SW480 (cell line): ENCODE measurements around the gene ARRDC4.
"Not testable (repeated sequence)": the region's sequence is repeated elsewhere in the genome, so short reads cannot be mapped to it uniquely, and the experiment has no call there.

Experiments used
- DNase-seq: peaks from one replicate; pipeline ENCODE4 v3.0.0-alpha.2; 2016; ENCODE audit warnings: low spot score

ARRDC4 gene

GRCh38 chr15:97966246-97966645 lies 5.7 kb downstream of the ARRDC4 start:
- DNase-seq: no peak

- DNase-seq: no peak
These were observed 6.6 kb downstream of the ARRDC4 start for GRCh38 chr15:97966924-97967620.

GRCh38 chr15:97967881-97968280 lies 7.4 kb downstream of the ARRDC4 start:
- no peak for DNase-seq

- DNase-seq: no peak
These were observed 7.9 kb downstream of the ARRDC4 start for GRCh38 chr15:97968380-97968779.

- no peak for DNase-seq
These were observed 11.9 kb downstream of the ARRDC4 start for GRCh38 chr15:97972366-97972765.

GRCh38 chr15:97976129-97976528 lies 15.6 kb downstream of the ARRDC4 start:
- DNase-seq: no peak

- no peak for DNase-seq
These were observed 16.4 kb downstream of the ARRDC4 start for GRCh38 chr15:97976766-97977503.

GRCh38 chr15:97977734-97978133 lies 17.2 kb downstream of the ARRDC4 start:
- peak; percentile 46 for DNase-seq

GRCh38 chr15:97978401-97979139 lies 18.1 kb downstream of the ARRDC4 start:
- no peak for DNase-seq

- no peak for DNase-seq
These were observed 18.6 kb downstream of the ARRDC4 start for GRCh38 chr15:97979140-97979520.

- DNase-seq: no peak
These were observed 20.6 kb downstream of the ARRDC4 start for GRCh38 chr15:97981058-97981457.

GRCh38 chr15:97981758-97982157 lies 21.3 kb downstream of the ARRDC4 start:
- DNase-seq: no peak

- no peak for DNase-seq
These were observed 23.7 kb downstream of the ARRDC4 start for GRCh38 chr15:97984157-97984556.

GRCh38 chr15:97985979-97986378 lies 25.5 kb downstream of the ARRDC4 start:
- not testable (repeated sequence) for DNase-seq

- no peak for DNase-seq
These were observed 26.3 kb downstream of the ARRDC4 start for GRCh38 chr15:97986781-97987180.

- no peak for DNase-seq
These were observed 28.8 kb downstream of the ARRDC4 start for GRCh38 chr15:97989299-97989698.

GRCh38 chr15:97991972-97992541 lies 31.6 kb downstream of the ARRDC4 start:
- DNase-seq: no peak

GRCh38 chr15:97992823-97993222 lies 32.3 kb downstream of the ARRDC4 start:
- no peak for DNase-seq

- DNase-seq: peak; percentile 70
These were observed 32.8 kb downstream of the ARRDC4 start for GRCh38 chr15:97993310-97993738.

- no peak for DNase-seq
These were observed 33.7 kb downstream of the ARRDC4 start for GRCh38 chr15:97994236-97994635.

GRCh38 chr15:97995192-97995591 lies 34.7 kb downstream of the ARRDC4 start:
- no peak for DNase-seq

- peak; percentile 47 for DNase-seq
These were observed 35.5 kb downstream of the ARRDC4 start for GRCh38 chr15:97995881-97996603.
